HG03108 (cell line): ENCODE results near the gene SCN3A.
A peak's percentile ranks its signal among the peaks of the same experiment; 100 is the strongest.

ENCODE experiments used
- ATAC-seq: cut with Tn5 transposase; IDR thresholded peaks from one replicate; pipeline ENCODE4 v1.9.1; 2021; ENCODE audit warnings: moderate library complexity; ENCODE audit not compliant: unreplicated experiment

Gene SCN3A

GRCh38 chr2:165203689-165204559 lies at the start of gene SCN3A:
SCN3A (minus strand) TSS chr2:165204050; CDS start chr2:165176394, 27,656 bp downstream.
- no peak for ATAC-seq

- ATAC-seq = no peak
Observed at GRCh38 chr2:165253178-165253577, 49.3 kb upstream of the SCN3A start.

DNA sequence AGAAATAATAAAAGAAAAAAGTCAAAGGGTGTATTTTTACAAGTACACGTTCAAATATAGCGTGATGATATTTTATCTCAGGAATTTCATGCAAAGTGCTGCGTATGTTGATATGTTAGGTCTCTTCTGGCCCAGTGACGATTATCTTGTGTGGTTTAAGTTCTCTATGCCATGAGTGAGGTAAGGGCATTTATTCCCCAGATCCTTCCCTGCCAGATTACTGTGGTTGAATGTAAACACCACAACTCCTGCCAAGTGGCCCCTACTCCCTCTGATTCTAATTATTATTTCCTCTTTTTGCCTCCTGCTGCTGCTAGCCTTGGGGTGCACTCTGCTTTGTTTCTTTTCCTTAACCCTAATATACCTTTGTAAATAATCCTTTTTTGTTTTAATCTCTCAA lies 47.5 kb upstream of the SCN3A start:
- no peak for ATAC-seq

DNA sequence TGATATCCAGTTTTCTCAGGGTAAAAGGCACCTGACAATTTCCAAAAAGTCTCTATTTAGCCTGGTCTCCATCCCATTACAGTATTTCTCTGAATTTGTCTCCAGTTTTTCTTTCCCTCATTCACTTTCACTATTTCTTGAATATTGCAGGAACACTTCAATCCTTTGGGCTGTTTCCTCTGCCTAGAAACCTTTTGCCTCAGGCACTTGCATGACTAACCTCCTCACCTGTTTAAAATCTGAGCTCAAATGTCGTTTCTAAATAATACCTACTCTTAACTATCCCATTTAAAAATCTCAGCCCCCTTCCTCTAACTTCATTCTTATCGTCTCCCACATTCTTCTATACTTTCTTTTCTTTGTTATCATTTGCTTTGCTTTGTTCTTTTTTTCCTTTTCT lies 44.4 kb upstream of the SCN3A start:
- no peak for ATAC-seq

DNA sequence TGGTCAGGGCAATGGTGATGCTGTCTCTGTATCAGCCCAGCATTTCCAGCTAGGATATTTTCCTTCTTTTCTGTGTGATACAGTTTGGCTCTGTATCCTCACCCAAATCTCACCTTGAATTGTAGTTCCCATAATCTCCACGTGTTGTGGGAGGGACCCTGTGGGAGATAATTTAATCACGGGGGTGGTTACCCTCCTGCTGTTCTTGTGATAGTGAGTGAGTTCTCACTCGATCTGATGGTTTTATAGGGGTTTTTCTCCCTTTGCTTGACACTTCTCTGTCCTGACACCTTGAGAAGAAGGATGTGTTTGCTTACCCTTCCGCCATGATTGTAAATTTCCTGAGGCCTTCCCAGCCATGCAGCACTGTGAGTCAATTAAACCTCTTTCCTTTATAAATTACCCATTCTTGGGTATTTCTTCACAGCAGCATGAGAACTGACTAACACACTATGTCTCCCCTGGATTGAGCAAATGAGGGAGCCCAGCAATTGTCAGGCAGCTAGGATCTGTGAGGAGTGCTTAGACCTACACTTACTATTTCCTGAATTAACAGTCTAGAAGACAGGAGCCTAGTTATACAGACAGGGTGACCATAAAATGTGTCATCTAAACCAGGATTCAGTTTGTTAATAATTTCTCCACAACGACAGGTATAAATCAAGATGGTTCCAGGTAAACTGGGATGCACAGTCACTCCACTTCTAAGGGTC lies 41.4 kb upstream of the SCN3A start:
- no peak for ATAC-seq

DNA sequence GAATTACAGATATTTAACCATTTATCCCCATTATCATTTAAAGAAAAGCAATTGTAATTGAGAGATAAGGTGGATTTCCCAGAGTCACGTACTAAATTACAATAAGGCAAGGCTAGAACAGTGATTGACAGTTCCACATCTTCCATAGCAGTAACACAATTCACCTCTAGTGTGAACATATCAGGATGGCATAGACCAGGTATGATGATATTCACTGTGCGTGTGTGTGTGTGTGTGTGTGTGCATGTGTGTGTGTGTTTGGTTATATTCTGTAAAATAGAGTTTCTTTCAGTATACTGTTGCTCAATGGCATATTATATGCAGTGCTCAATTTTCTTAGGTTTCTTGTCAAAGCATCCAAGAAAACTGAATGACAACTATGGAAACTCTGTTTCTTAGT lies 37.1 kb upstream of the SCN3A start:
- no peak for ATAC-seq

DNA sequence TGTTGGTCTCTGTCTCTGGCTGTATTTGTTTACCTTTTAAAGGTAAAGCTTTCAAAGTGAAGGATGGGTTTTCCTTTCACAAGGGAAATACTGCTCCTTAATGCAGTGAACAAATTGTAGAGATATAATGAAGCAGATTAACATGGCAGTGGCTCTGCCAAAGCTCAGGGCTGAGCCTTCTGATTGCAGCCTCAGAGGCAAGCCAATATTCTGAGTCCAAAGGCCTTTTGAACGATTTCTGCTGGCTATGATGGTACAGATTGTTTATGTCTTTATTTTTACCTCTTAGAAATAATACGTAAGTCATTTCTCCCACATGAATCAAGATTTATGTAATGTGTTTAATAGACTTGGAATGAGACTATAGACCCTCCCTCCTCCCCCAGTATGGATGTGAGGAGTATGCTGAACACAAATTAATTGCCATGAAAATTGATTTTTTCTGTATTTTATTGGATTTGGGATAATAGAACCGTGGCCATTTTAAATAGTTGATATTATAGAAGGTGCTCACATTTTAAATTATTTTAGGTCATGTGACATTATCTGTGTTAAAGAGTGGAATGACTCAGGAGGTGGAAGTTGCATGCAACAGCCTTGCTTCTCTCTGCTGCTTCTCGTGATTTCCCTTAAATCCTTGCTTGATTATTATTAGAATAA lies 36.1 kb upstream of the SCN3A start:
- ATAC-seq = no peak

- ATAC-seq = no peak
Observed at GRCh38 chr2:165239230-165239629, 35.4 kb upstream of the SCN3A start, which contains the start of gene SCN2A. SCN2A (plus strand) TSS chr2:165239414; CDS start chr2:165295824, 56,410 bp downstream.

DNA sequence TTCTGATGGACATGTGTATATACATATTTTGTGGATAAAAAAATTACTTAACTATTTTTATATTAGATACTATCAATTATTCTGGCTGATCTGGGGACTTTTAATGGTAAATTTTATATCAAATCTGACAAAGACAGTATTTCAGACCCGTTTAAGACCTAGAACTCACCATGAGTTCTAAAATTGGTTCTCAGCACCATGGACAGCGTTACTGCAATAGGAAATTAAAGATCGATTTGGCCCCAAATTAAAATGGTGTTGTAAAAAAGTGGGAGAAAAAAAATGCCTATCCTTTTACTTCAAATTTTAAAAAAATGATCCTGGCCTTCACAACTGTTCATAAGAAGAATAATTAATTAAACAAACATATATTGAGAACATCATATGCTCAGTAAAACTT lies 34.4 kb upstream of the SCN3A start:
- no peak for ATAC-seq

GRCh38 chr2:165237056-165237455 lies 33.2 kb upstream of the SCN3A start:
- no peak for ATAC-seq

GRCh38 chr2:165227571-165227970 lies 23.7 kb upstream of the SCN3A start:
- no peak for ATAC-seq

DNA sequence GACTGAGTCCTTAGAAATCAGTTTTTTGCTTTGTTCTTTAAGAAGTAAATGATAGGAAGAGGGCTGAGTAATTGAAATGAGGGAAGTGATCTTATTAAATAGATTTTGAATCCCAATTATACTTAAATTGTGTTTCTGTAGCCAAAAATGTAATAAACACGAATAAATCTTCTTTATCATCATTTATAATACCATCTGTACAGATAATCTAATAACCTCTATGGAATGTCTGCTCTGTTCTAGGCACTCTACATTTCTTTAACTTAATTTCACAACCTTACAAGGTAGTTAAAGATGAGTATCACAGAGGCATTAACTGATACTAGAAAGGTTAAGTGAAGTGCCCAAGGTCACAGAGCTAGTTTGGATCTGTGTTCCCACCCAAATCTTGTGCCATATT lies 21.1 kb upstream of the SCN3A start:
- no peak for ATAC-seq

GRCh38 chr2:165219481-165219880 lies 15.6 kb upstream of the SCN3A start:
- no peak for ATAC-seq

DNA sequence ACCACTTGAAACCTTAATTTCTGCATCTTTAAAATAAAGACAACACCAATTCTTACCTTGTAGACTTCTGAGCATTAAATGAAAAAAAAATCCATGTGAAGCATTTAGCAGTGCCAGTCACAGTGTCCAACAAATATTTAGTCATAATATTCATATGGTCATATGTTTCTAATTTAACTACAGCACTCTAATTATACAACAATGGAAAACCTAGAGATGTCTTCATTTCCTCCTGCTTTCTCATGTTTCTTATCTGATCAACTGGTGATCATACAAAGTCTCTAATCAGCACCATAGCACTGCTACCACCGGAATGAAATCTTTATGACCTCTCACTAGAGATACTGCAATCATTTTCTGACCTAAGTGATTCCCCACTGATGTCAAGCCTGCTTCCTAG lies 10.2 kb upstream of the SCN3A start:
- no peak for ATAC-seq

GRCh38 chr2:165208094-165208493 lies 4.2 kb upstream of the SCN3A start:
- ATAC-seq = no peak

DNA sequence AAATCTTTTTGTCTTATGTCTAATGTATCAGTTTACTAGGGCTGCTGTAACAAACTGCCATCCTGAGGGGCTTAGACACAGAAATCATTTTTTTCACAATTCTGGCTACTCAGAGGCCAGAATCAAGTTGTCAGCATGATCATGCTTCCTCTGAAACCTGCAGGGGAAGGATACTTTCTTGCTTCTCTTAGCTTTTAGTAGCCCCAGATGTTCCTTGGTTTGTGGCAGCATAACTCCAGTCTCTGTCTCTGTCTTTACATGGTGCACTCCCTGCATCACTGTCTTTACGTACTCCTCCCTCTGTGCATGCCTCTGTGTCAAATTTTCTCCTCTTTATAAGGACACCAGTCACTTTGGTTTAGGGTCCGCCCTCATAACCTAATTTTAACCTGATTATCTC lies 2.0 kb upstream of the SCN3A start:
- ATAC-seq = no peak

DNA sequence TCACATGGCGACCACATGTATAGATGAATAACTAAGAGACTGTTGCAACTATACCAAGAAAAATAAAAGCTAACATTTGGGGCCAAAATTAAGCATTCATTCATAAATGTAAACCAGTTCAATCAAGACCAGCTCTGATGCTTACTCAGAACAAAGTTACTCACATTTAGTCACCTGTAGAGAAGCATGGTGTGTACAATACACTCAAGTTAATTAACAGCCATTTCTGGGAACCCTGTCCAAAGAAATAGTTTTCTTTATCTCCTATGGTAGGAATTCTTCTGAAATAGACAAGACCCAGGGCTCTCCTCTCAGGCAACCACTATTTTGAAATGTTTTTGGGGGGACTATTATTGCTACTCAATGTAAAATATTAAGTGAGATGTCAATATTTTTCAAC lies 1.6 kb downstream of the SCN3A start:
- ATAC-seq = no peak

DNA sequence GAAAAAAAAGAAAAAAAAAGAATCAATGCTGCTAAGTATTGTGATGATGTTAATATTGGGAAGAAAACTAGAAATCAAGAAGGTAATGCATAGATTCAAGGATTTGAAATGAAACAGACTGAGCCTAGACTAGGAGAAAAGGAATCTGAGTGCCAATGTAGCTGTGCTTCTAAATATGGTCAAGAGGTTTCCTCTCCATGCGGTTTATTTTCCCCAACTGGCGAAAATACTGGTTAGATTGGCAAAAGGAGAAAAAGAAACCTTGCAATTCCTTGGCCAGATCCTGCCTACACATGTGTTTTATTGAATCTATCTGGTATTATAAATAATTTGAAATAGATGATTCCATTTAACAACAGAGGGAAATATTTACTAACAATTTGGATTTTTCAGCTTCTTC lies 5.7 kb downstream of the SCN3A start:
- ATAC-seq = no peak

- ATAC-seq = no peak
Observed at GRCh38 chr2:165197346-165197745, 6.5 kb downstream of the SCN3A start.

- no peak for ATAC-seq
Observed at GRCh38 chr2:165196411-165196810, 7.4 kb downstream of the SCN3A start.

- ATAC-seq = peak; percentile 98
Observed at GRCh38 chr2:165193178-165193777, 10.6 kb downstream of the SCN3A start.
